ENCODE data around the gene UBR3.
"Not testable (repeated sequence)": the region's sequence is repeated elsewhere in the genome, so short reads cannot be mapped to it uniquely, and the experiment has no call there.

UBR3 gene

DNA sequence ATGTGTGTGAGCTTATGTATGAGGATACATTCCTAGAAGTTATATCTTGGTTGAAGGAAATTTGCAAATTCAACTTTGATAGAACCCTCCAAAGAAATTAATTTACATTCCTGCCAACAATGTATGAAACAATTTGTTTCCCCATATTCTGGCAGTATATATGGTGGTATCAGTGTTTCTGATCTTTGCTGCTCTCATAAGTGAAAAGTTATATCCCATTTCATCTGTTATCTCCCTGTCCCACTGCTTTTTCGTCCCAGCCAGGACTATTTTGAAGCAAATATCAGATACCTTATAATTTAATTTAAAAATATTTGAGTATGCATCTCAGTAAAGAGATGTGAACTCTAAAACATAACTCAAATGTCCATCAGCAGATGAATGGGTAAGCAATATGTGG, 7.1 kb downstream of the UBR3 start:
- H3K27me3 ChIP-seq (ENCODE audit: insufficient read depth, low read length) = no peaks in the 10 kb centered on the region
- H3K4me3 ChIP-seq (ENCODE audit: low read length) = no peak overlapping the region
- H3K4me1 ChIP-seq (ENCODE audit: insufficient read depth, low read length) = no peaks in the 10 kb centered on the region
- peaks cover 9% of the 10 kb centered on the region for H3K36me3 ChIP-seq (ENCODE audit: insufficient read depth, low read length)
- no peak overlapping the region for H2AFZ ChIP-seq (ENCODE audit: low read depth, low read length)
- no peaks in the 10 kb centered on the region for H3K9me3 ChIP-seq (ENCODE audit: low read length)

DNA sequence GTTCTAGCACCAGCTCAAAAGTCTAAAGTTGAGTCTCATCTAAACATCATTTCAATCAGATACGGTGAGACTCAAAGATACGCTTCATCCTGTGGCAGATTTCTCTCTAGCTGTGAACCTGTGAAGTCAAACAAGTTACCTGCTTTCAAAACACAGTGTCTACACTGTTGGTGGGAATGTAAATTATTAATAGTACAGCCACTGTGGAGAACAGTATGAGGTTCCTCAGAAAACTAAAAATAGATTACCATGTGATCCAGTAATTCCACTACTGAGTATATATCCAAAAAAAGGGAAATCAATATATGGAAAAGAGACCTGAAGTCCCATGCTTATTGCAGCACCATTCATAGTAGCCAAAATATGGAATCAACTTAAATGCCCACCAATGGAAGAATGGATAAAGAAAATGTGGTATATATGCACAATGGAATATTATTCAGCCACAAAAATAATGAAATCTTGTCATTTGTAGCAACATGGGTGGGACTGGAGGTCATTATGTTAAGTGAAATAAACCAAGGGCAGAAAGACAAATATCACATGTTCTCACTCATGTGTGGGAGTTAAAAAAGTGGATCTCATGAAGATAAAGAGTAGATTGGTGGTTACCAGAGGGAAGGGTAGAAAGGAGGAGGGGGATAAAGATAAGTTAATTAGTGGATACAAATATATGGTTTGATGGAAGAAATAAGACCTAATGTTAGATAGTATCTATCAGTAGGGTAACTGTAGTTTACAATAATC, 11.7 kb downstream of the UBR3 start:
- Histone ChIP-seq H3K4me3 (ENCODE audit: low read length) (no peak overlapping the region), H3K4me1 (ENCODE audit: insufficient read depth, low read length) (no peaks in the 10 kb centered on the region), H2AFZ (ENCODE audit: low read depth, low read length) (no peak overlapping the region), H3K9me3 (ENCODE audit: low read length) (peaks cover 3% of the 10 kb centered on the region), H3K36me3 (ENCODE audit: insufficient read depth, low read length) (peaks cover 2% of the 10 kb centered on the region), H3K27me3 (ENCODE audit: insufficient read depth, low read length) (no peaks in the 10 kb centered on the region)

DNA sequence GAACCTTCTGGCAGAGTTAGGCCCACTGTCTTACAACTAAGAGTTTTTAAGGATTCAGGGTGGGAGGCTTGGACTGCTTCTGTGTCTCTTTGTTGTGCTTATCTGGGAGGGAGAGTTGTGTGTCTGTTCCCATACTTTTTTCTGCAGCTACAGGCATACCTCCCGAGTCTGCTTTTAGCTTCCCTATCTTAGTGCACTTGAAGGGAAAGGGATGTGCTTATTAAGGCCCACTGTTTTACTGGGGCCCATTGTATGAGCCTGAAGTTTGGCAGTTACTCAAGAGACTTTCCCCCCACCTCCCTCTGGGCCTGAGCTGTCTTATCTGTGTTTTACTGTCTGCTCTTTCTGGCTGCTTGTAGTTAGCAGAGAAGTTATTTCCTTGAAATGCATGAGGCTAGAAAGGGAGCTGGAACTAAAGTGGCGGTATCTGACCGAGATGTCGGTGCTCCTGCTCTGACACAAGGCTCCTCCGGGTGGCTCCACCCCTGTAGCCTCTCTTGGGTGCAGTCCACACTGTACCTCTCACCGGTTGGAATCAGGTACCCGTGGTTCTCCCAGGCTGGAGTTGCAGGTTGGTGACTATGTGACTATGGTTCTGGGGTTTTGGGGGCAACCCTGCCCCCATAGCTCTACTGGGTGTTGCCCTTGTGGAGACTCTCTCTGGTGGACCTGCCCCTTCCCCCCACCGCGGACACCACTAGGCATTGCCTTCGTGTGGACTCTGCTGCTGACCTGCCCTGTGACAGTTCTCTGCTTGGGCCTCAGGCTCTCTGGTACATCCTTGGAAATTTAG, 12.9 kb downstream of the UBR3 start:
- Histone ChIP-seq H3K4me1 (ENCODE audit: insufficient read depth, low read length) (no peaks in the 10 kb centered on the region), H3K27me3 (ENCODE audit: insufficient read depth, low read length) (no peaks in the 10 kb centered on the region), H3K36me3 (ENCODE audit: insufficient read depth, low read length) (peaks cover 4% of the 10 kb centered on the region), H3K9me3 (ENCODE audit: low read length) (peaks cover 3% of the 10 kb centered on the region), H3K4me3 (ENCODE audit: low read length) (no peak overlapping the region), H2AFZ (ENCODE audit: low read depth, low read length) (no peak overlapping the region)

DNA sequence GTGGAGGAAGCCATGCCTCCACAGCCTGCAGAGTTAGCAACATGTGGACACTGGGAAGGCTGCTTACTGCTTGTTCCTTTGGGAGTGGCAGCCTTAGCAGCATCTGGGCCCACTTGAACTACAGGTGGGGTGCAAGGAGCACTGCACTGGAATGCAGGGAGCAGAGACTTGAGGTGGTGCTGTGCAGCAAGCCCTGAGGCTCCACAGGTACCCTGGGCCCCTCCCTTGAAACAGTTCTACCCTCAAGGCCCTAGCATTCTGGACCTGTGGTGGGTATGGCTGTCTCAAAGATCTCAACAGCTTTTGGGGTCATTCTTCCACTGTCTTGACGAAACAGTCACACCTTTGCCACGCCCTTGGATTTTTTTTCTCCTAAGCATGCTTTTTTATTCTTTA, 13.5 kb downstream of the UBR3 start:
- no peak overlapping the region for H2AFZ ChIP-seq (ENCODE audit: low read depth, low read length)
- H3K9me3 ChIP-seq (ENCODE audit: low read length) = peaks cover 3% of the 10 kb centered on the region
- H3K4me1 ChIP-seq (ENCODE audit: insufficient read depth, low read length) = no peaks in the 10 kb centered on the region
- peaks cover 4% of the 10 kb centered on the region for H3K36me3 ChIP-seq (ENCODE audit: insufficient read depth, low read length)
- no peaks in the 10 kb centered on the region for H3K27me3 ChIP-seq (ENCODE audit: insufficient read depth, low read length)
- H3K4me3 ChIP-seq (ENCODE audit: low read length) = no peak overlapping the region

DNA sequence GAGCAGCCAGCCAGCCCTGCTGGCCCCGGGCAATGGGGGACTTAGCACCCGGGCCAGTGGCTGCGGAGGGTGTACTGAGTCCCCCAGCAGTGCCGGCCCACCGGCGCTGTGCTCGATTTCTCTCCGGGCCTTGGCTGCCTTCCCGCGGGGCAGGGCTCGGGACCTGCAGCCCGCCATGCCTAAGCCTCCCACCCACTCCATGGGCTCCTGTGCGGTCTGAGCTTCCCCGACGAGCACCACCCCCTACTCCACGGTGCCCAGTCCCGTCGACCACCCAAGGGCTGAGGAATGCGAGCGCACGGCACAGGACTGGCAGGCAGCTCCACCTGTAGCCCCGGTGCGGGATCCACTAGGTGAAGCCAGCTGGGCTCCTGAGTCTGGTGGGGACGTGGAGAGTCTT, 14.4 kb downstream of the UBR3 start:
- not testable (repeated sequence) for H3K36me3 ChIP-seq (ENCODE audit: insufficient read depth, low read length); H2AFZ ChIP-seq (ENCODE audit: low read depth, low read length)

DNA sequence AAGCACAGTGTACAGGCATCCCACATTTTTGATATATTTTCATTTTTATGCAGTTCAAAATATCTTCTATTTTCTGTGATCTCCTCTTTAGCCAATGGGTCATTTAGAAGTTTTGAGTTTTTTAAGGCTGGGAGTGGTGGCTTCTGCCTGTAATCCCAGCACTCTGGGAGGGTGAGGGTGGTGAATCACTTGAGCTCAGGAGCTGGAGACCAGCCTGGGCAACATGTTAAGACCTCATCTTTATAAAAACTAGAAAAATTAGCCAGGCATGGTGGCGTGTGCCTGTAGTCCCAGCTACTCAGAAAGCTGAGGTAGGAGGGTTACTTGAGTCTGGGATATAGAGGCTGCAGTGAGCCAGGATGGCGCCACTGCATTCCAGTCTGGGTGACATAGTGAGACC, 17.8 kb downstream of the UBR3 start:
- Histone ChIP-seq H3K9me3 (ENCODE audit: low read length) (peaks cover 5% of the 10 kb centered on the region), H2AFZ (ENCODE audit: low read depth, low read length) (no peak overlapping the region), H3K36me3 (ENCODE audit: insufficient read depth, low read length) (peaks cover 7% of the 10 kb centered on the region), H3K27me3 (ENCODE audit: insufficient read depth, low read length) (no peaks in the 10 kb centered on the region), H3K4me1 (ENCODE audit: insufficient read depth, low read length) (no peaks in the 10 kb centered on the region), H3K4me3 (ENCODE audit: low read length) (no peak overlapping the region)

More for the DNA sequence above, 14.4 kb downstream of the UBR3 start:
- not testable (repeated sequence) for H3K4me1 ChIP-seq (ENCODE audit: insufficient read depth, low read length); H3K4me3 ChIP-seq (ENCODE audit: low read length); H3K27me3 ChIP-seq (ENCODE audit: insufficient read depth, low read length); H3K9me3 ChIP-seq (ENCODE audit: low read length)

DNA sequence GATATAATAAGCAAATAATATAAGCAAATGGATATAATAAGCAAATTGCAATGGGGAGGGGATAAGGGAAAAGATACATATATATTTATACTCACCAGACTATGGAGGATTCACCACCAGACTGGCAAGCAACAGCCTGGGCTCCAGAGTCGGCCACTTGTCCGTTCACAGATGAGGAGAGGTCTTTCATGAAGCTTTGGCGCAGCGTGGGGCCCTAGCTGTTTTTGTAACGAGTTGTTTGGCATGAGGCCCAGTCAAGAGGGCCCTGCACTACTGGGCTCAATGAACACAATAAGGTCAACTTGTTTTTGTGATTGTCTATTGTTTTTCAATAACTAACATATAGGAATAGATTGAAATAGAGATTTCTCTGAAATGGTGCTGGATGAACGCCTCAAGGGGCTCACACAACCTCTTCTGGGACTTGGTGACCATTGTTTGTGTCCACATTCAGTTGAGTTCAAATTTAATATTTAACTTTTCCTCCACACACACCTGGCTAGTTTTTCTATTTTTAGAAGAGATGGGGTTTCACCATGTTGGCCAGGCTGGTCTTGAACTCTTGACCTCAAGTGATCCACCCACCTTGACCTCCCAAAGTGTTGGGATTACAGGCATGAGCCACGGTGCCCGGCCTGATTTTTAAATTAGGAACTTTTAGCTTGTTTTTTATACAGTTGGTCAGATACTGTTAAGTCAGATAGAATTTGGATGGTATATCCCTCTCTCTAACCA, 21.9 kb downstream of the UBR3 start:
- H3K4me3 ChIP-seq (ENCODE audit: low read length); H2AFZ ChIP-seq (ENCODE audit: low read depth, low read length); H3K27me3 ChIP-seq (ENCODE audit: insufficient read depth, low read length); H3K9me3 ChIP-seq (ENCODE audit: low read length); H3K36me3 ChIP-seq (ENCODE audit: insufficient read depth, low read length); H3K4me1 ChIP-seq (ENCODE audit: insufficient read depth, low read length): not testable (repeated sequence)

- Histone ChIP-seq H3K4me3 (ENCODE audit: low read length) (no peak overlapping the region), H3K9me3 (ENCODE audit: low read length) (peaks cover 2% of the 10 kb centered on the region), H3K27me3 (ENCODE audit: insufficient read depth, low read length) (no peaks in the 10 kb centered on the region), H3K4me1 (ENCODE audit: insufficient read depth, low read length) (no peaks in the 10 kb centered on the region), H2AFZ (ENCODE audit: low read depth, low read length) (no peak overlapping the region), H3K36me3 (ENCODE audit: insufficient read depth, low read length) (peaks cover 7% of the 10 kb centered on the region)
Measured at GRCh38 chr2:169849710-169850109, 22.5 kb downstream of the UBR3 start.

DNA sequence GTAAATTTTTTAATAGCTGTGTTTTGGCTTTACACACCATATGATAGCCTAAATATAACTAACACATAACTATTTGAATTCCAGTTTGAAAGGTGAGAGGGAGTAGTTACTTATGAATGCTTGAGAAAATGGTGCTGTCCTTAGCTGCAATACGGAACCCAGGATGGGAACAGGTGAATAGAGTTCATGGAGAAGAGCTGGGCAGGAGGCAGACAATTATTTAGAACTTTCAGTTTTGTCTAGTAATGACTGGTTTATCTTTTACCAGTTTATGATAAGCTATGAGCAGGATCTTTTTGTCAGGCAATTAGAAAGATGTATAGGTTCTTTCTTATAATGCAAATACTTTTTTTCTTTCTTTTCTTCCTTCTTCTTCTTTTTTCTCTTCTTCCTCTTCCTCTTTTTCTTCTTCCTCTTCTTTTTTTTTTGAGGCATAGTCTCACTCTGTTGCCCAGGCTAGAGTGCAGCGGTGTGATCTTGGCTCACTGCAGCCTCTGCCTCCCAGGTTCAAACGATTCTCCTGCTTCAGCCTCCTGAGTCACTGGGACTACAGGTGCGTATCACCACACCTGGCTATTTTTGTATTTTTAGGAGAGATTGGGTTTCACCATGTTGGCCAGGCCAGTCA, 25.9 kb downstream of the UBR3 start:
- peaks cover 7% of the 10 kb centered on the region for H3K36me3 ChIP-seq (ENCODE audit: insufficient read depth, low read length)
- H3K4me1 ChIP-seq (ENCODE audit: insufficient read depth, low read length) = no peaks in the 10 kb centered on the region
- no peaks in the 10 kb centered on the region for H3K27me3 ChIP-seq (ENCODE audit: insufficient read depth, low read length)
- H2AFZ ChIP-seq (ENCODE audit: low read depth, low read length) = no peak overlapping the region
- H3K4me3 ChIP-seq (ENCODE audit: low read length) = no peak overlapping the region
- peaks cover 2% of the 10 kb centered on the region for H3K9me3 ChIP-seq (ENCODE audit: low read length)

- not testable (repeated sequence) for H3K4me3 ChIP-seq (ENCODE audit: low read length); H2AFZ ChIP-seq (ENCODE audit: low read depth, low read length); H3K4me1 ChIP-seq (ENCODE audit: insufficient read depth, low read length); H3K36me3 ChIP-seq (ENCODE audit: insufficient read depth, low read length); H3K27me3 ChIP-seq (ENCODE audit: insufficient read depth, low read length); H3K9me3 ChIP-seq (ENCODE audit: low read length)
Measured at GRCh38 chr2:169855281-169856258, 28.3 kb downstream of the UBR3 start.

DNA sequence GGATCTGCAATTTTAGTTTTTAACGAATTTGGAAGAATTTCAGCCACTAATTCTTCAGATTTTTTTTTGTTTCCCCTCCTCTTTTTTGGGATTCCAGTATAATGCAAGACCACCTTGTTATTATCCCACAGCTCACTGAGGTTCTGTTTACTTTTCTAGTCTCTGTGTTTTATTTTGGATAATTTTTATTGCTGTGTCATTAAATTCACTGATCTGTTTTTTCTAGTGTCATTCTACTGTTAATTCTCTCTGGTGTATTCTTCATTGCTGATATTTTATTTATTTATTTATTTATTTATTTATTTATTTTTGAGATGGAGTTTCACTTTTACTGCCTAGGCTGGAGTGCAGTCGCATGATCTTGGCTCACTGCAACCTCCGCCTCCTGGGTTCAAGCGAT, 32.2 kb downstream of the UBR3 start:
- no peaks in the 10 kb centered on the region for H3K27me3 ChIP-seq (ENCODE audit: insufficient read depth, low read length)
- H3K4me3 ChIP-seq (ENCODE audit: low read length) = no peak overlapping the region
- no peak overlapping the region for H2AFZ ChIP-seq (ENCODE audit: low read depth, low read length)
- H3K9me3 ChIP-seq (ENCODE audit: low read length) = peaks cover 4% of the 10 kb centered on the region
- no peaks in the 10 kb centered on the region for H3K36me3 ChIP-seq (ENCODE audit: insufficient read depth, low read length)
- no peaks in the 10 kb centered on the region for H3K4me1 ChIP-seq (ENCODE audit: insufficient read depth, low read length)

DNA sequence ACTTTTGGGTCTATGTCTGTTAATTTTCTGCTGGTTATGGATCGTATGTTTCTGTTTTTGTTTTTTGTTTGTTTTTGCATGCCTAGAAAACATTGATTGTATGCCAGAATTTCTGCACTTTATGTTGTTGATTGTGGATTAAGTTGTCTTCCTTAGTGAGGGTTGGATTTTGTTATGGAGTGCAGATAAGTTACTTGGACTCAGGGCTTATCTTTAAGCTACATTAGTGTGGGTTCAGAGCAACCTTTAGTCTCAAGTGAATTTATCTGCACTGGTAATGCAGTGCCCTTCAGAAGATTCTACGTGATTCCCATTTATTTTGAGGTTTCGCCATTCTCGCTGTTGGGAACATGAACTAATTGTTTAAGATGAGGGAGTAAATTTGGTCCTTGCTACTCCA, 32.9 kb downstream of the UBR3 start:
- Histone ChIP-seq H3K27me3 (ENCODE audit: insufficient read depth, low read length) (no peaks in the 10 kb centered on the region), H3K9me3 (ENCODE audit: low read length) (peaks cover 4% of the 10 kb centered on the region), H3K4me1 (ENCODE audit: insufficient read depth, low read length) (no peaks in the 10 kb centered on the region), H3K4me3 (ENCODE audit: low read length) (no peak overlapping the region), H3K36me3 (ENCODE audit: insufficient read depth, low read length) (no peaks in the 10 kb centered on the region), H2AFZ (ENCODE audit: low read depth, low read length) (no peak overlapping the region)
